Thyroid gland (tissue), 4 donors: ENCODE data around the gene SATL1.

Experiments used
- CTCF ChIP-seq, 6 experiments: fragments of 200-600 bp in 3 of 6; fragments of 450-650 bp in 3 of 6; sonication (generic) in 3 of 6; IDR thresholded peaks; one replicate each; pipeline ENCODE4 v1.5.1; 2016 to 2019; ENCODE audit warnings: antibody characterized with exemption in 6 of 6, mild to moderate bottlenecking in 2 of 6, inconsistent platforms in 1 of 6, moderate library complexity in 1 of 6
- POLR2A ChIP-seq, 2 donors: fragments of 450-650 bp; IDR thresholded peaks; one replicate each; pipeline ENCODE4 v1.6.1; 2017; ENCODE audit warnings: antibody characterized with exemption in 2 of 2, mild to moderate bottlenecking in 2 of 2, moderate library complexity in 1 of 2

- TF ChIP-seq CTCF (IDR thresholded peaks at IDR 0.05), result no peak
- no peak for TF ChIP-seq POLR2A (IDR thresholded peaks at IDR 0.05)
These were observed 22.2 kb downstream of the SATL1 start for GRCh38 chrX:85221361-85221760.
